H1 (cell line): Measurements from ENCODE around the gene ACAP3. TPM values are rescaled to one million over a fixed set of nuclear protein-coding genes. Genes with fewer than 3 reads are reported as not detected.

ENCODE experiments used
- CTBP2 ChIP-seq: IDR thresholded peaks from 2 replicates; pipeline ENCODE4 v1.7.0; 2011; ENCODE audit warnings: borderline replicate concordance, mild to moderate bottlenecking, moderate library complexity, mixed read lengths, low read length; ENCODE audit not compliant: insufficient read depth, insufficient read length
- FOSL1 ChIP-seq: IDR thresholded peaks from 2 replicates; pipeline ENCODE4 v1.6.1; 2011; ENCODE audit warnings: mild to moderate bottlenecking, low read depth, low read length, moderate library complexity; ENCODE audit not compliant: insufficient read depth
- KDM4A ChIP-seq: IDR thresholded peaks from one replicate; pipeline ENCODE4 v1.7.1; 2012; ENCODE audit warnings: low read depth, mild to moderate bottlenecking, moderate library complexity, low read length, inconsistent platforms; ENCODE audit not compliant: severe bottlenecking
- PHF8 ChIP-seq: fragments of 200-600 bp; sonication (generic); conservative IDR thresholded peaks from 2 replicates; pipeline ENCODE4 v1.7.1; 2012; ENCODE audit warnings: low read depth, mild to moderate bottlenecking, inconsistent platforms, low read length, moderate library complexity
- POLR2A ChIP-seq, 2 experiments: IDR thresholded peaks; 1 replicate in 1 of 2; 2 replicates in 1 of 2; pipeline ENCODE4 v1.6.1; 2011; ENCODE audit warnings: low read depth in 2 of 2, low read length in 2 of 2, mild to moderate bottlenecking in 2 of 2; ENCODE audit errors: control extremely low read depth in 1 of 2
- POU5F1 ChIP-seq: IDR thresholded peaks from 2 replicates; pipeline ENCODE4 v1.6.1; 2011; ENCODE audit warnings: low read depth, mild to moderate bottlenecking, low read length, moderate library complexity
- SP1 ChIP-seq: IDR thresholded peaks from 2 replicates; pipeline ENCODE4 v1.6.1; 2011; ENCODE audit warnings: low read depth, low read length
- SP2 ChIP-seq: IDR thresholded peaks from 2 replicates; pipeline ENCODE4 v1.6.1; 2012; ENCODE audit warnings: mild to moderate bottlenecking, low read length, inconsistent platforms
- TAF1 ChIP-seq: IDR thresholded peaks from 2 replicates; pipeline ENCODE4 v1.6.1; 2011; ENCODE audit warnings: mild to moderate bottlenecking, low read depth, low read length
- TBP ChIP-seq: IDR thresholded peaks from 2 replicates; pipeline ENCODE4 v1.6.1; 2011; ENCODE audit warnings: low read depth, low read length, improper control_type of control experiment
- polyA plus RNA-seq, 7 experiments: library from polyadenylated mRNA; depleted of rRNA in 3 of 7; stranded (reverse) in 5 of 7; unstranded in 2 of 7; fragments of >200 nt in 5 of 7; fragments of 200-250 nt in 2 of 7; gene quantifications; 1 replicate in 5 of 7; 2 replicates in 1 of 7; 4 replicates in 1 of 7; pipeline versions ENCODE4 v1.2.1 to v1.2.3, GENCODE V29; 2011 to 2013; ENCODE audit warnings: missing spikeins in 2 of 7, mixed read lengths in 2 of 7
- total RNA-seq: library from RNA; stranded (reverse); fragmentation: NEBNext Ultra II Directional; extraction: Animal tissue kit (Norgen Biotek cat#: 25700); gene quantifications from 2 replicates; pipeline ENCODE4 v1.2.1, GENCODE V29; 2021

ACAP3 gene
- total and polyA plus RNA-seq, 2 of the 8 experiments (the other 6 are each of a cell fraction or from before 2014, with no cell fraction given): 14.8 to 28.3 TPM

DNA sequence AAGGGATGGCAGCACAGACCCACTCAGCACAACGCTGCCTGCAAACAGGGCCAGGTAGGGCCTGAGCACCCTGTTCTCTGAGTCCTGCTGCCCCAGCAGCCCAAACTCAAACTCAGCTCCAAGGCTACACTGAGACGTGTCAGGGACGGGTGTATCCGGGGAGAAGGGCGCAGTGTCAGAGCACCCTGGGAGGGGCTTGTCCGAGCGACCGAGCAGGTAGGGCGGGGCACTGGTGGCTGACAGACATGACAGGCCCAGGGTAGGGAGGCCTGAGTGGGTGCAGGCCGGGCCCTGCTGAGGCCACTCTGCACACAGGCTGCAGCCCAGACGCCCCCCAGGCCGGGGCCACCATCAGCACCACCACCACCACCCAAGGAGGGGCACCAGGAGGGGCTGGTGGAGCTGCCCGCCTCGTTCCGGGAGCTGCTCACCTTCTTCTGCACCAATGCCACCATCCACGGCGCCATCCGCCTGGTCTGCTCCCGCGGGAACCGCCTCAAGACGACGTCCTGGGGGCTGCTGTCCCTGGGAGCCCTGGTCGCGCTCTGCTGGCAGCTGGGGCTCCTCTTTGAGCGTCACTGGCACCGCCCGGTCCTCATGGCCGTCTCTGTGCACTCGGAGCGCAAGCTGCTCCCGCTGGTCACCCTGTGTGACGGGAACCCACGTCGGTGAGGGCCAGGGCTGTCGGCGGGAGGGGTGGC is 22.0 kb downstream of the ACAP3 start (continued):
- TF ChIP-seq TBP (no peak), CTBP2 (no peak), PHF8 (no peak), POU5F1 (no peak), KDM4A (no peak), POLR2A (IDR thresholded peaks at IDR 0.05; ENCODE audit: control extremely low read depth in 1 of 2, low read depth in 2 of 2, low read length in 2 of 2) (no peak), TAF1 (no peak), SP1 (no peak), FOSL1 (no peak), SP2 (no peak)
